ENCODE measurements around the gene HSD17B4.
"Not testable (repeated sequence)": the region's sequence is repeated elsewhere in the genome, so short reads cannot be mapped to it uniquely, and the experiment has no call there.

HSD17B4 gene

GRCh38 chr5:119480629-119481028, 28.3 kb downstream of the HSD17B4 start:
- 40 to 45% methylated on average over 3 to 5 of the region's 10 CpGs for WGBS, 2 experiments (ENCODE audit: insufficient coverage in 2 of 2)
- H3K4me3 ChIP-seq (ENCODE audit: extremely low read depth, insufficient read depth, low read length, poor library complexity, severe bottlenecking); H3K27ac ChIP-seq (ENCODE audit: low read depth, low read length, severe bottlenecking): not testable (repeated sequence)

GRCh38 chr5:119483155-119483554, 30.9 kb downstream of the HSD17B4 start:
- 100% methylated on average over 1 of the region's 1 CpG; no CpG with 5 or more reads in 1 of the 2 experiments for WGBS, 2 experiments (ENCODE audit: insufficient coverage in 2 of 2)
- Histone ChIP-seq H3K36me3 (ENCODE audit: control insufficient read depth, insufficient read depth, low read length) (peaks cover under 1% of the 10 kb centered on the region), H3K9me3 (ENCODE audit: control insufficient read depth, low read length) (no peaks in the 10 kb centered on the region), H3K4me1 (ENCODE audit: control insufficient read depth, insufficient read depth, low read length, poor library complexity, severe bottlenecking) (no peaks in the 10 kb centered on the region), H3K27ac (ENCODE audit: low read depth, low read length, severe bottlenecking) (peak overlapping the region; percentile 19), H3K4me3 (ENCODE audit: extremely low read depth, insufficient read depth, low read length, poor library complexity, severe bottlenecking) (no peak overlapping the region)

More at GRCh38 chr5:119480629-119481028, 28.3 kb downstream of the HSD17B4 start:
- H3K9me3 ChIP-seq (ENCODE audit: control insufficient read depth, low read length); H3K36me3 ChIP-seq (ENCODE audit: control insufficient read depth, insufficient read depth, low read length); H3K4me1 ChIP-seq (ENCODE audit: control insufficient read depth, insufficient read depth, low read length, poor library complexity, severe bottlenecking): not testable (repeated sequence)

GRCh38 chr5:119484884-119485283, 32.6 kb downstream of the HSD17B4 start:
- no CpG with 5 or more reads among the region's 4 CpGs for WGBS, 2 experiments (ENCODE audit: insufficient coverage in 2 of 2)
- Histone ChIP-seq H3K4me1 (ENCODE audit: control insufficient read depth, insufficient read depth, low read length, poor library complexity, severe bottlenecking) (no peaks in the 10 kb centered on the region), H3K9me3 (ENCODE audit: control insufficient read depth, low read length) (no peaks in the 10 kb centered on the region), H3K27ac (ENCODE audit: low read depth, low read length, severe bottlenecking) (no peak overlapping the region), H3K4me3 (ENCODE audit: extremely low read depth, insufficient read depth, low read length, poor library complexity, severe bottlenecking) (no peak overlapping the region), H3K36me3 (ENCODE audit: control insufficient read depth, insufficient read depth, low read length) (peaks cover 2% of the 10 kb centered on the region)

- WGBS, 2 experiments (ENCODE audit: insufficient coverage in 2 of 2) = no CpG with 5 or more reads among the region's 2 CpGs
- Histone ChIP-seq H3K27ac (ENCODE audit: low read depth, low read length, severe bottlenecking) (no peak overlapping the region), H3K9me3 (ENCODE audit: control insufficient read depth, low read length) (peaks cover 7% of the 10 kb centered on the region), H3K36me3 (ENCODE audit: control insufficient read depth, insufficient read depth, low read length) (peaks cover 15% of the 10 kb centered on the region), H3K4me3 (ENCODE audit: extremely low read depth, insufficient read depth, low read length, poor library complexity, severe bottlenecking) (no peak overlapping the region), H3K4me1 (ENCODE audit: control insufficient read depth, insufficient read depth, low read length, poor library complexity, severe bottlenecking) (no peaks in the 10 kb centered on the region)
These were observed 49.4 kb downstream of the HSD17B4 start for GRCh38 chr5:119501671-119502179.

GRCh38 chr5:119503939-119504338, 51.6 kb downstream of the HSD17B4 start:
- peaks cover 15% of the 10 kb centered on the region for H3K36me3 ChIP-seq (ENCODE audit: control insufficient read depth, insufficient read depth, low read length)
- not testable (repeated sequence) for H3K4me1 ChIP-seq (ENCODE audit: control insufficient read depth, insufficient read depth, low read length, poor library complexity, severe bottlenecking); H3K9me3 ChIP-seq (ENCODE audit: control insufficient read depth, low read length); H3K27ac ChIP-seq (ENCODE audit: low read depth, low read length, severe bottlenecking); H3K4me3 ChIP-seq (ENCODE audit: extremely low read depth, insufficient read depth, low read length, poor library complexity, severe bottlenecking)
- WGBS, 2 experiments (ENCODE audit: insufficient coverage in 2 of 2) = 100% methylated on average over 1 of the region's 4 CpGs; no CpG with 5 or more reads in 1 of the 2 experiments

DNA sequence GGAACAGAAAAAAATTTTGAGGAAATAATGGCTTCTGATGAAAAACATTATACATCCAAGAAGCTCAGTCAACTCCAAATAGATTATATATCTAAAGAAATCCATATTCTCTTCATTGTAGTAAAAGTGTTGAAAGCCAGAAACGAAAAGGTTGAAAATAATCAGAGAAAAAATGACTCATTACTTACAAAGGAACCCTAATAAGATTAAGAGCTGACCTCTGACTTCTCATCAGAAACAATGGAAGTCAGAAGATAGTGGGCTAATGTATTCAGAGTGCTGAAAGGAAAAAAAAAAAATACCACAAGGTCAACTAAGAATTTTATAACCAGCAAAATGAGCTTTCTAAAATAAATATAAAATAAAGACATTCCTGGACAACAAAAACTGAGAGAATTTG, 60.0 kb downstream of the HSD17B4 start:
- no peak overlapping the region for H3K27ac ChIP-seq (ENCODE audit: low read depth, low read length, severe bottlenecking)
- no peaks in the 10 kb centered on the region for H3K4me1 ChIP-seq (ENCODE audit: control insufficient read depth, insufficient read depth, low read length, poor library complexity, severe bottlenecking)
- peaks cover 3% of the 10 kb centered on the region for H3K9me3 ChIP-seq (ENCODE audit: control insufficient read depth, low read length)
- no CpG with 5 or more reads among the region's 1 CpG for WGBS, 2 experiments (ENCODE audit: insufficient coverage in 2 of 2)
- H3K36me3 ChIP-seq (ENCODE audit: control insufficient read depth, insufficient read depth, low read length) = peaks cover 20% of the 10 kb centered on the region
- no peak overlapping the region for H3K4me3 ChIP-seq (ENCODE audit: extremely low read depth, insufficient read depth, low read length, poor library complexity, severe bottlenecking)

- no peak overlapping the region for H3K4me3 ChIP-seq (ENCODE audit: extremely low read depth, insufficient read depth, low read length, poor library complexity, severe bottlenecking)
- H3K4me1 ChIP-seq (ENCODE audit: control insufficient read depth, insufficient read depth, low read length, poor library complexity, severe bottlenecking) = no peaks in the 10 kb centered on the region
- 83 to 100% methylated on average over 1 of the region's 2 CpGs for WGBS, 2 experiments (ENCODE audit: insufficient coverage in 2 of 2)
- H3K36me3 ChIP-seq (ENCODE audit: control insufficient read depth, insufficient read depth, low read length) = peaks cover 14% of the 10 kb centered on the region
- peaks cover 3% of the 10 kb centered on the region for H3K9me3 ChIP-seq (ENCODE audit: control insufficient read depth, low read length)
- no peak overlapping the region for H3K27ac ChIP-seq (ENCODE audit: low read depth, low read length, severe bottlenecking)
These were observed 62.9 kb downstream of the HSD17B4 start for GRCh38 chr5:119515192-119515591.

DNA sequence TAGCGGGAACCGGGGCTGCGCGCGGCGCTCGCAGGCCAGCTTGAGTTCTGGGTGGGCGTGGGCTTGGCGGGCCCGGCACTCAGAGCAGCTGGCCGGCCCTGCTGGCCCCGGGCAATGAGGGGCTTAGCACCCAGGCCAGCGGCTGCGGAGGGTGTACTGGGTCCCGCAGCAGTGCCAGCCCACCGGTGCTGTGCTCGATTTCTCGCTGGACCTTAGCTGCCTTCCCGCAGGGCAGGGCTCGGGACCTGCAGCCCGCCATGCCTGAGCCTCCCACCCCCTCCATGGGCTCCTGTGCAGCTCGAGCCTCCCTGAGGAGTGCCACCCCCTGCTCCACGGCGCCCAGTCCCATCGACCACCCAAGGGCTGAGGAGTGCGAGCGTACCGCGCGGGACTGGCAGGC, 64.8 kb downstream of the HSD17B4 start:
- H3K4me3 ChIP-seq (ENCODE audit: extremely low read depth, insufficient read depth, low read length, poor library complexity, severe bottlenecking); H3K36me3 ChIP-seq (ENCODE audit: control insufficient read depth, insufficient read depth, low read length); H3K27ac ChIP-seq (ENCODE audit: low read depth, low read length, severe bottlenecking); H3K4me1 ChIP-seq (ENCODE audit: control insufficient read depth, insufficient read depth, low read length, poor library complexity, severe bottlenecking); H3K9me3 ChIP-seq (ENCODE audit: control insufficient read depth, low read length): not testable (repeated sequence)
- WGBS, 2 experiments (ENCODE audit: insufficient coverage in 2 of 2) = 84 to 93% methylated on average over 7 to 25 of the region's 30 CpGs

- Histone ChIP-seq H3K36me3 (ENCODE audit: control insufficient read depth, insufficient read depth, low read length) (no peaks in the 10 kb centered on the region), H3K27ac (ENCODE audit: low read depth, low read length, severe bottlenecking) (no peak overlapping the region), H3K9me3 (ENCODE audit: control insufficient read depth, low read length) (no peaks in the 10 kb centered on the region), H3K4me3 (ENCODE audit: extremely low read depth, insufficient read depth, low read length, poor library complexity, severe bottlenecking) (no peak overlapping the region), H3K4me1 (ENCODE audit: control insufficient read depth, insufficient read depth, low read length, poor library complexity, severe bottlenecking) (no peaks in the 10 kb centered on the region)
- no CpG with 5 or more reads among the region's 1 CpG for WGBS, 2 experiments (ENCODE audit: insufficient coverage in 2 of 2)
These were observed 68.9 kb downstream of the HSD17B4 start for GRCh38 chr5:119521232-119521631.

DNA sequence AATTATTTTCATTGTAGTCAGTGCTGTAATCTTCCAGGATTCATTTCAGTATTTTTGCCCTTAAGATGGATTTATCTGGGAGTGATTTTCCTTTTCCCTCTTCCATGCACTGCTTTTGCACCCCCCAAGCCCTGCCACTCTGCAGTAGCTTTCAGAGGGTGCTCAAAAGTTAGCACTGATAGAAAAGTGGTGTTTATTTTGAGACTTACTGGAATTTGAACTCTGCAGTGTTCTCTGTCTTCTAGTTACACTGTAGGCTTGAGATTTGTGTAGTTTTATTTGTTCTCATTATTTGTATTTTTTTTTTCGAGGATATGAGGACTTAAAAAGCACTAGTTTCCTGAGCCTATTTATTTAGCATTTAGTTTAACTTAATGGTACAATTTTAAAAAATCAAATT, 70.5 kb downstream of the HSD17B4 start:
- H3K9me3 ChIP-seq (ENCODE audit: control insufficient read depth, low read length) = no peaks in the 10 kb centered on the region
- H3K36me3 ChIP-seq (ENCODE audit: control insufficient read depth, insufficient read depth, low read length) = no peaks in the 10 kb centered on the region
- no CpG with 5 or more reads among the region's 1 CpG for whole genome bisulfite sequencing, 2 experiments (ENCODE audit: insufficient coverage in 2 of 2)
- H3K4me1 ChIP-seq (ENCODE audit: control insufficient read depth, insufficient read depth, low read length, poor library complexity, severe bottlenecking) = no peaks in the 10 kb centered on the region
- no peak overlapping the region for H3K27ac ChIP-seq (ENCODE audit: low read depth, low read length, severe bottlenecking)
- H3K4me3 ChIP-seq (ENCODE audit: extremely low read depth, insufficient read depth, low read length, poor library complexity, severe bottlenecking) = no peak overlapping the region

DNA sequence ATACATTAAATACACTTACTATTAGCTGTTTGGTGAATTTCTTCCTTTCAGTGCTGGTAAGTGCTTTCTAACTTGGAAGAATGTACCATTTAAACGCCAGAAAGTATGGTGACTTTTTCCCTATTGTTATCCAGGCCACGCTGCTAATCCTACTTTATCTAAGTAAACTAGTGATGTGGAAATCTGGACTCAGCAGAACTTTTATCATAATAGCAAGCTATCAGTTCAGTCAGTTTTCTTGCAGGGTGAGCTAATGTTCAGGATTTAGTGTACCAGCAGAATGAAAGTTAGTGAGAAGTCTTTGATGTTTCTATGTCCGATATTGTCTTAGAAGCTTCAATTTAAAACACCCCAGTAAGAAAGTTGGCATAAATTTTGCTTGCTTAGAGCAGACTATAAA, 72.2 kb downstream of the HSD17B4 start:
- H3K27ac ChIP-seq (ENCODE audit: low read depth, low read length, severe bottlenecking) = no peak overlapping the region
- H3K4me1 ChIP-seq (ENCODE audit: control insufficient read depth, insufficient read depth, low read length, poor library complexity, severe bottlenecking) = no peaks in the 10 kb centered on the region
- no peak overlapping the region for H3K4me3 ChIP-seq (ENCODE audit: extremely low read depth, insufficient read depth, low read length, poor library complexity, severe bottlenecking)
- no CpG with 5 or more reads among the region's 3 CpGs for WGBS, 2 experiments (ENCODE audit: insufficient coverage in 2 of 2)
- no peaks in the 10 kb centered on the region for H3K36me3 ChIP-seq (ENCODE audit: control insufficient read depth, insufficient read depth, low read length)
- no peaks in the 10 kb centered on the region for H3K9me3 ChIP-seq (ENCODE audit: control insufficient read depth, low read length)

Data from mesodermal cell (in vitro differentiated cells).